HG03175 (cell line): ENCODE data around the gene CHTF18.

Source experiments
- ATAC-seq: cut with Tn5 transposase; IDR thresholded peaks from one replicate; pipeline ENCODE4 v1.9.1; 2021; ENCODE audit warnings: mild to moderate bottlenecking, moderate library complexity; ENCODE audit not compliant: unreplicated experiment

Gene CHTF18

DNA sequence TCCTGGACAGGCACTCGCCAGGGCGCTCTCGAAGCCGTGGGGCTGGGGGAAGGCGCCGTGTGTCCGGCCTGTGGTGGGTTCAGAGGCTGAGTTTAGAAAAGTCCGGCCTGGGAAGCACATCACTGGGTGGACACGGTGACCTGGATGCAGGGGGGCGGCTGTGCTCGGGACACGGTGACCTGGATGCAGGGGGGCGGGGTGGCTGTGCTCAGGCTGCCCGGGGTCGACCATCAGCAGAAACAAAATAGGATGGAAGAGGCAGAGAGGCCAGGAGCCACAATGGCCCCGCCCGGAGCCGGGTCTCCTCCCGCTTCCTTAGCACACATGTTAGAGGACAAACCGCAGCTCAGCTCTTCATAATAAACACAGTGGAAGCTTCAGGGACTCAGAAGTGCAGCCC, 55.4 kb downstream of the CHTF18 start:
- no peak for ATAC-seq

DNA sequence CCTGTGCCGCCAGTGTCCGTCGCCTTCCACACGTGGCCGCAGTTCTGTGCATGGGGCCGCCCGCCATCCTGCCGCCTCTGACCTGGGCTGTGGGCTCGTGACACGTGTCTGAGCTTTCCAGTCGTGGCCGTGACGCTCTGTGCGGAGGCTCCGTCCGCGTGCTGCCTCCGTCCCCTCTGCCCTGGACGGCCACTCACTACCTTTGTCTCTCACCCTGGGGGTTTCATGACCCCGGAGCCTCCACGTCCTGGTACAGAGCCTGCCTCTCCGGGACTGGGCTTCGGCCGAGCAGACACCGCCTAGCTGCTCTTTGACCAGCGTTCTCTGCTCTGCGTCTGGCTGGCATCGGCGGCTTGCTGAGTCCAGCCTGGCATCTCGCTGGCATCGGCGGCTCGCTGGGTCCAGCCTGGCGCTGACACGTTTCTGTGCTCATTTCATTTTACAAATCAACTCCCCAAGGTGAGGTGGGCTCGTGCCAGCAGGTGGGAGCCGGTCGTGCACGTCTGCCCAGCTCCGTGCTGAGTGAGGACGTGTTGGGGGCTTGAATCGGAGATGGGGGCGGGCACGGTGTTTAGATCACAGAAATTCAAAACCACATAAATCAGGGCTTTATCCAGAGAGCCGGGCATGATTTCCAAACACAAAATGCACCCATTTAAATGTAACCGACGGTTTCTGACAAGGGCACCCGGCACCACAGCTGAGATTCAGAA, 56.4 kb downstream of the CHTF18 start:
- no peak for ATAC-seq

DNA sequence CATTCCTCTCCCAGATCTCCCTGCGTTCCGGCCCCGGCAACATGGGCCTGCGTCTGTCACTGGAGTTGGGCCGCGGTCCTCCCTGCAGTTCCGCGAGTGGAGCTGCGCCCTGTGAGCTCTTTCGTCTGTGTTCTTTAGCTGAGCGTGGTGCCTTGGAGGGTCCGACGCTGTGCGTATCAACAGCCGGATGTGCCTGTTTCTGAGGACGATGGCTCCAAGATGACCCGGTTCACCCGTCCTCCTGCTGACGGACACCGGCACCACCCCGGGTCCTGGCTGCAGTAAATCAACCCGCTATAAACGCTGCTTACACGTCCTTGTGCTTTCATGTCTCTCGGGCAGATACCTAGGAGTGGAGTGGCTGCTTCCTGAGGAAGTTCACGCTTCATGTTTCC, 56.9 kb downstream of the CHTF18 start:
- ATAC-seq, result no peak

DNA sequence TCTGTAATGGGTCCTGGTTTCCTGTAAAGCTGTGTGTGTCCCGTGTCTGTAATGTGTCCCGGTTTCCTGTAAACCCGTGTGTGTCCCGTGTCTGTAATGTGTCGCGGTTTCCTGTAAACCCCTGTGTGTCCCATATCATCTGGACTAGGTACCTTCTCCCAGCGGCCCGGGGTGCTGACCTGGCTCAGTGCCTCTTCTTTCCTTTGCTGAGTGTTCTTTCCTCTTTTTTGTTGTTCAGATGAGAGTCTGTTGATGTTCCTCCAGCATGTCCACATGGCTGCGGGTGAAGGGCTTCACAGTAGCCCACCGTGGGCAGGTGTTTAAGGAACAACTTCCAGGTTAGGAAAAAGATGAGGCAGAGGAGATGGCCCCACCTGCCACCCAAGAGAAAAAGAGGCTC, 58.7 kb downstream of the CHTF18 start:
- ATAC-seq, result no peak
